Body of pancreas (tissue), 4 donors: ENCODE measurements around the gene HES7.

Experiments used
- CTCF ChIP-seq, 7 experiments: fragments of 450-650 bp in 4 of 7; fragments of 200-600 bp in 3 of 7; sonication (generic) in 3 of 7; IDR thresholded peaks; one replicate each; pipeline ENCODE4 v1.5.1; 2016 to 2019; ENCODE audit warnings: antibody characterized with exemption in 7 of 7
- POLR2A ChIP-seq, 3 donors: fragments of 450-650 bp; IDR thresholded peaks; one replicate each; pipeline ENCODE4 v1.6.1; 2016; ENCODE audit warnings: antibody characterized with exemption in 3 of 3, mild to moderate bottlenecking in 2 of 3

- peak in 2 of 7 experiments; percentile 12 to 15 for TF ChIP-seq CTCF (IDR thresholded peaks at IDR 0.05)
- peak; percentile 99 to 100 (median 100) for TF ChIP-seq POLR2A (IDR thresholded peaks at IDR 0.05)
Measured at GRCh38 chr17:8173056-8173870, 49.4 kb upstream of the HES7 start.
